ENCODE results near the gene LRP1-AS.

DNA sequence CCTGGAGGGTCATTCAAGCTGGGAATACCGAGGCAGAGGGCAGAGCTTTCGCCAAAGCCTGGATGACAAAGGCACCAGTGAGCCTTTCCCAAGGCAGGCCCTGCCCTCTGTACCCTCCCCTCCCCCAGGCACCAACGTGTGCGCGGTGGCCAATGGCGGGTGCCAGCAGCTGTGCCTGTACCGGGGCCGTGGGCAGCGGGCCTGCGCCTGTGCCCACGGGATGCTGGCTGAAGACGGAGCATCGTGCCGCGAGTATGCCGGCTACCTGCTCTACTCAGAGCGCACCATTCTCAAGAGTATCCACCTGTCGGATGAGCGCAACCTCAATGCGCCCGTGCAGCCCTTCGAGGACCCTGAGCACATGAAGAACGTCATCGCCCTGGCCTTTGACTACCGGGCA, 38.0 kb upstream of the LRP1-AS start:
- TF ChIP-seq, protein P1, sequence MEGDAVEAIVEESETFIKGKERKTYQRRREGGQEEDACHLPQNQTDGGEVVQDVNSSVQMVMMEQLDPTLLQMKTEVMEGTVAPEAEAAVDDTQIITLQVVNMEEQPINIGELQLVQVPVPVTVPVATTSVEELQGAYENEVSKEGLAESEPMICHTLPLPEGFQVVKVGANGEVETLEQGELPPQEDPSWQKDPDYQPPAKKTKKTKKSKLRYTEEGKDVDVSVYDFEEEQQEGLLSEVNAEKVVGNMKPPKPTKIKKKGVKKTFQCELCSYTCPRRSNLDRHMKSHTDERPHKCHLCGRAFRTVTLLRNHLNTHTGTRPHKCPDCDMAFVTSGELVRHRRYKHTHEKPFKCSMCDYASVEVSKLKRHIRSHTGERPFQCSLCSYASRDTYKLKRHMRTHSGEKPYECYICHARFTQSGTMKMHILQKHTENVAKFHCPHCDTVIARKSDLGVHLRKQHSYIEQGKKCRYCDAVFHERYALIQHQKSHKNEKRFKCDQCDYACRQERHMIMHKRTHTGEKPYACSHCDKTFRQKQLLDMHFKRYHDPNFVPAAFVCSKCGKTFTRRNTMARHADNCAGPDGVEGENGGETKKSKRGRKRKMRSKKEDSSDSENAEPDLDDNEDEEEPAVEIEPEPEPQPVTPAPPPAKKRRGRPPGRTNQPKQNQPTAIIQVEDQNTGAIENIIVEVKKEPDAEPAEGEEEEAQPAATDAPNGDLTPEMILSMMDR (IDR thresholded peaks at IDR 0.05; ENCODE audit: borderline replicate concordance, extremely low read depth, low read length, poor library complexity, severe bottlenecking) = no peak
- no peak for TF ChIP-seq EZH2 (IDR thresholded peaks at IDR 0.05; ENCODE audit: borderline replicate concordance, low read depth, low read length, severe bottlenecking)

Measured in DND-41 (cell line).